ENCODE results near the gene STPG1.

DNA sequence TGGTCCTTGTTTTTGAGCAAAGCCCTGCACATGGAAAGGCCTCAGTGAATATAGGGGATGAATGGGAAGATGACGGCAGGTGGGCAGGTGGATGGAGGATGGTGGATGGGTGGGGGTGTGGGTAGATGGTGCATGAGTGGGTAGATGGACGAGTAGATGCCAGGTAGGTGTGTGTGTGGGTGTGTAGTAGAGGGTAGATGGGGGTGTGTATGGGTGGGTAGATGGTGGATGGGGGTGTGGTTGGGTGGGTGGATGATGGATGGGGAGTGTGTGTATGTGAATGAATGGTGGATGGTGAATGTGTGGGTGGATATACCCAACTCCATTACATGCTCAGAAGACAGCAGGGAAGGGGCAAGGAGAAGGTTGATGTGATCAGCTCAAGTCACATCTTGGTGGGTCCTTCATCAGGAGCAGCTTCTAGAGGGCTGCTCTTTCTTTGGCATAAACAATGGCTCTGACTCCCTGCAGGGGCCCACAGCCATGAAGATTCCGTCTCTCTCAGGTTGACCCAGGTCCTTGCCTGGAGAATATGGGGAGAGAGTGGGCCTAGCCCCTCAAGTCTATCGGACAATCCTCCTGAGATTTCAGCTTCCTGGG, 60.2 kb downstream of the STPG1 start:
- TF ChIP-seq CTCF (IDR thresholded peaks at IDR 0.05; ENCODE audit: poor library complexity, severe bottlenecking) (no peak), EZH2 (IDR thresholded peaks at IDR 0.05; ENCODE audit: borderline replicate concordance, insufficient read depth, low read length, poor library complexity, severe bottlenecking) (no peak), EP300 (conservative IDR thresholded peaks at IDR 0.05; ENCODE audit: poor library complexity, severe bottlenecking) (no peak)

Data from neural cell (in vitro differentiated cells).